ELR (cell line): ENCODE data around the gene TMEM222.

Source experiments
- DNase-seq: peaks from one replicate; pipeline ENCODE4 v3.0.0-alpha.2; 2015; ENCODE audit warnings: low read depth

Gene TMEM222

DNA sequence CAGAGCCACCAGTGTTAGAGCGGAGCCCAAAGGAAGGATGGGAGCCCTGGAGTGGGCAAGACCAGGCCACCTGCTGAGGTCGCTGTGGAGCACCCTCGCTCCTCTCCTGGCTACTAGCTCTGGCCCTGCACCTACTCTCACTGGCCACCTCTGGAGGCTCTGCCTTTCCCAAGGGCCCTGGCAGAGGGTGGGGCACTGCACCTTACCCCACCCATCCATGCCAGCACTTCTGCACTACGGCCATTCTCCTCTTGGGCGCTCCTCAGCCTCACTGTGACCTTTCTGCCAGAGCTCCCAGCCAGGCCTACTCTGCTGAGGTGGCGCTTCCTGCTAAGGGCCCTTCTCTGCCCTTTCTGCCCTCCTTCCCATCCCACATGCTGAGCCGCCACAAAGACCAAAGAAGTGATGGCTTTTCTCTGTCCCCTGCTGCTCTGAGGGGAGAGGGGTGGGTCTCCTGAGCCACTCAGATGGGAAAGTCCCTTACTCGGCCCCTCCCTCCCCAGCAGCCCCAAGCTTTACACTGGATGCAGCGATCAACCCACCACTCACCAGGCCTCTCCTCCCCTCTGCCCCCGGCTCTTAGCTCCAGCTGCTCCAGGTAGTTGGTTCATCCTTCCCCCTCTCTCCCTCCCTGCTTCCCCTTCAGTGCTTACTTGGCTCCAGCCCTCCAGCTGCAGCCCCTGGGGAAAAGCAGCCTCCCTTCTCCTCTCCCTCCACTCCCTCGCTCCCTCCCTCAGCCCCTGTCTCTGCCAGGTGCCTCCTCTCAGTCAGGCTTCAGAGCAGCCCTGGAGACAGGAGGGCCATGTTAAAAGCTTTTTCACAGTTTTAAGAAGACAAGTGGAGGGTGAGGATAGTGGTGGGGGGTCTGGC lies 14.8 kb upstream of the TMEM222 start:
- DNase-seq, result no peak

GRCh38 chr1:27307874-27308598 lies 13.9 kb upstream of the TMEM222 start:
- no peak for DNase-seq

GRCh38 chr1:27314169-27314568 lies 7.8 kb upstream of the TMEM222 start:
- no peak for DNase-seq

- DNase-seq, result no peak
These were observed 7.2 kb upstream of the TMEM222 start for GRCh38 chr1:27314737-27315136.

GRCh38 chr1:27316860-27317259 lies 5.1 kb upstream of the TMEM222 start:
- no peak for DNase-seq

GRCh38 chr1:27318136-27318535 lies 3.8 kb upstream of the TMEM222 start:
- no peak for DNase-seq

- DNase-seq, result no peak
These were observed 3.4 kb upstream of the TMEM222 start for GRCh38 chr1:27318596-27318995.

DNA sequence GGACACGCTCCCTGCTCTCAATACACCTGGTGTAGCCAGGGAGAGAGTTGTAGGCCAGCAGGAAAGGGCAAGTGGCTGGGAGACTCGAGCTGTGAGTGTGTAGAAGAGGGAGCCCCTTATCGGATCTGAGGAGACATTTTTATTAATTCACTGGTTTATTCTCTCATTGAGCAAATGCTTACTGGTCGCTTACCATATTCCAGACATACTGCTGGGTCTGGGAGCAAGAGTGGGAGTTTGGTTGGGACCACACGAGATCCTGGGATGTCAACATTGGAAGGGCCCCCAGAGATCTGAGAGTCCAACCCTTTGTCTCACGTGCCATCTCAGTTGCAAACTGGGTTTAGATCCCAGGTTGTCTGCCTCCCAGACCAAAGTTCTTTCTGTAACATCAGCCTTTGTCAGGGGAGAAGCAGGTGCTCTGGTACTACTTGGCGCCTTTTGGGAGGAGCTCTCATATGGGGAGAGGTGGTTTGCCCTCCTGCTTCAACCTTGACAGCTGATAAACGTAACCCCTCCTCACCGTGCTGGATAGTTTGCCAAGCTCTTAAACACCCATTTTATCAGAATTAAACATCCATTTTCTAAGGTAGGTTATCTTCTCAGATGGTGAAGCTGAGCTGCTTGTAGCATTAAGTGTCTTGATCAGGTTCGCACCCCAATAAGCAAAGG lies 742 bp downstream of the TMEM222 start:
- DNase-seq, result no peak

- no peak for DNase-seq
These were observed 3.3 kb downstream of the TMEM222 start for GRCh38 chr1:27325286-27325685.

DNA sequence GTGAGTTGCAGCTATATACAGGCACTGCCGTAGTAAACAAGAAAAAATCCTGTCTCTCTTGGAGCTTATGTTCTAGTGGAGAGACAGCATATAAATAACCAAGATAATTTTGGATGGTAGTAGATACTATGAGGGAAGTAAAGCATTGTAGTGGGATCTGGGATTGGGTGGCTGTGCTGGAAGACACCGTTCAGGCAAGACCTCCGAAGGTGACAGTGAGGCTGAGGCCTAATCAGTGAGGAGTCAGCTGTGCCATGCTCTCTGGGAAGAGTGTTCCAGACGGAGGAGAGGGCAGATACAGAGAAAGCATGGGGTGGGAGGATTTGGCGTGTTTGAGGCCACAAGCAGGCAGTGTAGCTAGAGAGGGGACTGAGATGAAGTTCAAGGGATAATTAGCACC lies 6.0 kb downstream of the TMEM222 start:
- no peak for DNase-seq

GRCh38 chr1:27330786-27331185 lies 8.8 kb downstream of the TMEM222 start:
- no peak for DNase-seq

DNA sequence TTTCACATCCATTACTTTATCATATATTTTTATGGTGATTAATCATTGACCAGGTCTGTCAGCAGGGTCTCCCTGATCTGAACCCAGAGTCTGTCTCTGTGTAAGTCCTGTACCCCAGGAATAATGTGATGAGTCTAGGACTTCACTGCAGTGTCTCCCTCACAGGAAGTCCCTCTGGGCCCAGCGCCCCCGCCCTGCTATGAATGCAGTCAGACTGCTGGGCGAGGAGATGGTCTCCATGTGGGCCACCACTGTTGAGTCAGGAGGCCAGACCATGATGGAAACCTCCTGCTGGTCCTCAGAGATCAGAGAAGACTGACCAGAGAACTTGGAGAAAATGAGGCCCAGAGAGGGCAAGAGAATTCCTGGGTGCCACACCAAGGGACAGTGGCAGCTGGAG lies 9.5 kb downstream of the TMEM222 start:
- no peak for DNase-seq

GRCh38 chr1:27331922-27332321 lies 10.0 kb downstream of the TMEM222 start:
- no peak for DNase-seq

DNA sequence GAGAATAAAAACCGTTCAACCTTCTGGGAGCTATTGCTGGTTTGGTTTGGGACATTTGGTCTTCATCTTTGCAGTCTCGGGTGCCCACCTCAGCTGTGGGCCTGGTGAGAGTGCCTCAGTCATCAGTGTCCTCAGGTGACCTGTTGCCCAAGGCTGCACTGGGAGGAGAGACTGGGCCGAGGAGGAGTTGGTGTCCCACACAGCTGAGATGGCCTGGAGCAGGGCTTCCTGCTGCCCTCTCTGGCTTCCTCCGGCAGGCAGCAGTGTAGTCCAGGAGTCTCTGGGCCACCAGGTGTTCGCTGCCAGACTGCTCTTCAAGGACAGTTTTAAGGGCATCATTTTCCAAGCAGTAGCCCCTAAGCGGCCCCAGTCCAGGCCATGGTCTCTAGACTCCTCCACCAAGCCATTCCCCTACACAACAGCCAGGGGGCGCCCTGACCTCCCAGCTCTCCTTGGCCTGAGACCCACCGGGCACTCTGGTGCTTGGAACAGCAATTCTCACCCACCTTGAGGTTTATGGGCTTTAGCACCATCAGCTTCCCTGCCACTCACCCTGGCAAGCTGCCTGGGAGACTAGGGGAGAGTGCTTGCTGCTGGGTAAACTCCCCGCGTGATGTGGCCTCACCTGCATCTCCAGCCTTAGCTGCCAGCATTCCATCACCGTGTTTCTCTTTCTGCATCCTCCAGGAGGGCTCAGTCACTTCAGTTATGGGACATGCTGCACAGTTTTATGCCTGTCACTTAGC lies 10.7 kb downstream of the TMEM222 start:
- peak; percentile 55 for DNase-seq

- no peak for DNase-seq
These were observed 11.8 kb downstream of the TMEM222 start for GRCh38 chr1:27333717-27334279.

GRCh38 chr1:27335506-27336422 lies 13.8 kb downstream of the TMEM222 start:
- DNase-seq, result no peak

- DNase-seq, result no peak
These were observed 14.8 kb downstream of the TMEM222 start for GRCh38 chr1:27336756-27337155.

- DNase-seq, result no peak
These were observed 16.8 kb downstream of the TMEM222 start for GRCh38 chr1:27338751-27339150.

- no peak for DNase-seq
These were observed 17.2 kb downstream of the TMEM222 start for GRCh38 chr1:27339213-27339612.

DNA sequence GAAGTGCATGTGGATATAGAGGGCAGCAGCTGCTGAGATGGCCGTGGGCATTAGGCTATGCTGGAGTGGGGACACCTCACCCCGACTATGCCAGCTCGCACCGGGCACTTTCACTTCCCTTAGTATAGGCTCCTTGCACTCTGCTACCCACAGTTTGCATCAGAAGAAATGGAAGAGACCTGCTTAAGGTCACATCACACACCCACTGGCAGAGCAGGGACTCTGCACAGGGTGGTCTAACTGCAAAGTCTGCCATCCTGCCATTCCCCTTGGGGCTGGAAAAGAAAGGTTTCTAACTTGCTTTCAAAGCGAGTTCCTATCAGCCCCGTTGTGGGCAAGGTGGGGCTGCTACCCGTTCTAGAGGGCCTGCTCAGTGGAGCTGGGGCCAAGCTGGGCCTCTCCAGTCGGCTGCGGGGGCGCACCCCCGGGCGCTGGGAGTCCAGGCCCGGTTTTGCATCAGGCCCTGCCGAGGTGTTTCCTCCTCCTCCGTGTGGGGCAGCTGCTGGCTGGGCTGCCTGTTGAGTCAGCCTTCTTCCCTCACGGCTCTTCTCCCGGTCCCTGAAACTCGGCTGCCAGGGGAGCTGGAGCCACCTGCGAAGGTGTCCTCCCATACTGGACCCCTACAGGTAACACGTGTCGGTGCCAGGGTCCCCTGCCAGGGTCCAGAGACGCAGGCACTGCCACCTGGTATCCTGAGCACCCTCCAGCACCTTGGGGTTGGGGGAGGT lies 19.7 kb downstream of the TMEM222 start, which contains the start of gene SYTL1:
Gene SYTL1 (plus strand): TSS at position 498 of the 728 bp plus-strand sequence. CDS start 3,313 bp downstream, outside the sequence.
- peak; percentile 76 for DNase-seq
